ENCODE measurements around the gene ELMO2.

The ELMO2 gene

GRCh38 chr20:46398963-46399362, 7.5 kb downstream of the ELMO2 start:
- no peak overlapping the region for H3K4me2 ChIP-seq (ENCODE audit: low read length, poor library complexity, severe bottlenecking)
- peaks cover 7% of the 10 kb centered on the region for H3K4me1 ChIP-seq (ENCODE audit: control insufficient read depth, insufficient read depth, low read depth, low read length)
- H3K14ac ChIP-seq (ENCODE audit: low read length in 2 of 2): no peak overlapping the region
- H3K9ac ChIP-seq (ENCODE audit: low read length): peak overlapping the region; percentile 85
- H4K91ac ChIP-seq (ENCODE audit: low read length): no peak overlapping the region
- no peak overlapping the region for H2BK15ac ChIP-seq (ENCODE audit: low read depth, poor library complexity, severe bottlenecking)
- no peak overlapping the region for H3K4ac ChIP-seq (ENCODE audit: low read depth in 1 of 2, low read length in 2 of 2)
- no peak overlapping the region for H2BK120ac ChIP-seq (ENCODE audit: low read depth, low read length)
- H3K9me3 ChIP-seq (ENCODE audit: control insufficient read depth, low read length): no peaks in the 10 kb centered on the region
- H3K4me3 ChIP-seq (ENCODE audit: insufficient read depth in 1 of 2, low read depth in 1 of 2, low read length in 2 of 2): no peak overlapping the region
- H3K36me3 ChIP-seq (ENCODE audit: control insufficient read depth in 1 of 2, insufficient read depth in 2 of 2, low read depth in 1 of 2, low read length in 2 of 2): peaks cover 8 to 56% of the 10 kb centered on the region in 2 experiments
- no peak overlapping the region for H3K27ac ChIP-seq (ENCODE audit: low read length, poor library complexity, severe bottlenecking)
- H3K18ac ChIP-seq (ENCODE audit: low read depth in 1 of 2, low read length in 2 of 2): no peak overlapping the region
- H3K23ac ChIP-seq (ENCODE audit: low read length in 2 of 2): no peak overlapping the region
- DNase-seq: no peak
- H2AFZ ChIP-seq (ENCODE audit: low read depth, low read length): no peak overlapping the region
- no peak overlapping the region for H2BK12ac ChIP-seq (ENCODE audit: low read length in 2 of 2)
- no peak overlapping the region for H4K8ac ChIP-seq (ENCODE audit: low read length)
- H3K27me3 ChIP-seq (ENCODE audit: control insufficient read depth in 1 of 2, insufficient read depth in 1 of 2, low read length in 2 of 2): no peaks in the 10 kb centered on the region
- no peak overlapping the region for H2BK5ac ChIP-seq (ENCODE audit: low read depth, low read length, poor library complexity, severe bottlenecking)
- H2AK5ac ChIP-seq (ENCODE audit: low read length, severe bottlenecking): no peak overlapping the region
- H3K79me1 ChIP-seq (replicated peaks; ENCODE audit: low read length, poor library complexity, severe bottlenecking): peaks cover 38% of the 10 kb centered on the region
- WGBS: 90% methylated on average over 3 of the region's 3 CpGs

- Histone ChIP-seq H3K9ac (ENCODE audit: low read length) (no peak overlapping the region), H3K23ac (ENCODE audit: low read length in 2 of 2) (no peak overlapping the region), H2AFZ (ENCODE audit: low read depth, low read length) (no peak overlapping the region), H3K27ac (ENCODE audit: low read length, poor library complexity, severe bottlenecking) (no peak overlapping the region), H4K91ac (ENCODE audit: low read length) (no peak overlapping the region), H3K4me2 (ENCODE audit: low read length, poor library complexity, severe bottlenecking) (no peak overlapping the region), H2BK5ac (ENCODE audit: low read depth, low read length, poor library complexity, severe bottlenecking) (no peak overlapping the region), H3K36me3 (ENCODE audit: control insufficient read depth in 1 of 2, insufficient read depth in 2 of 2, low read depth in 1 of 2, low read length in 2 of 2) (peaks cover 25 to 80% of the 10 kb centered on the region in 2 experiments), H2BK120ac (ENCODE audit: low read depth, low read length) (no peak overlapping the region), H3K27me3 (ENCODE audit: control insufficient read depth in 1 of 2, insufficient read depth in 1 of 2, low read length in 2 of 2) (no peaks in the 10 kb centered on the region), H3K9me3 (ENCODE audit: control insufficient read depth, low read length) (no peaks in the 10 kb centered on the region), H3K79me1 (replicated peaks; ENCODE audit: low read length, poor library complexity, severe bottlenecking) (peaks cover 39% of the 10 kb centered on the region), H3K4me1 (ENCODE audit: control insufficient read depth, insufficient read depth, low read depth, low read length) (no peaks in the 10 kb centered on the region), H2BK12ac (ENCODE audit: low read length in 2 of 2) (no peak overlapping the region), H4K8ac (ENCODE audit: low read length) (no peak overlapping the region), H2BK15ac (ENCODE audit: low read depth, poor library complexity, severe bottlenecking) (no peak overlapping the region), H3K4me3 (ENCODE audit: insufficient read depth in 1 of 2, low read depth in 1 of 2, low read length in 2 of 2) (no peak overlapping the region), H2AK5ac (ENCODE audit: low read length, severe bottlenecking) (no peak overlapping the region), H3K18ac (ENCODE audit: low read depth in 1 of 2, low read length in 2 of 2) (no peak overlapping the region), H3K4ac (ENCODE audit: low read depth in 1 of 2, low read length in 2 of 2) (no peak overlapping the region), H3K14ac (ENCODE audit: low read length in 2 of 2) (no peak overlapping the region)
- 86% methylated on average over 4 of the region's 7 CpGs for WGBS
- no peak for DNase-seq
Observed at GRCh38 chr20:46396052-46396740, 10.2 kb downstream of the ELMO2 start.

GRCh38 chr20:46394872-46395760, 11.3 kb downstream of the ELMO2 start:
- H3K79me1 ChIP-seq (replicated peaks; ENCODE audit: low read length, poor library complexity, severe bottlenecking): peaks cover 38% of the 10 kb centered on the region
- H2BK120ac ChIP-seq (ENCODE audit: low read depth, low read length): no peak overlapping the region
- no peak overlapping the region for H2BK15ac ChIP-seq (ENCODE audit: low read depth, poor library complexity, severe bottlenecking)
- H3K4ac ChIP-seq (ENCODE audit: low read depth in 1 of 2, low read length in 2 of 2): no peak overlapping the region
- peaks cover 30 to 91% of the 10 kb centered on the region in 2 experiments for H3K36me3 ChIP-seq (ENCODE audit: control insufficient read depth in 1 of 2, insufficient read depth in 2 of 2, low read depth in 1 of 2, low read length in 2 of 2)
- peak overlapping the region; percentile 70 for H4K91ac ChIP-seq (ENCODE audit: low read length)
- H3K18ac ChIP-seq (ENCODE audit: low read depth in 1 of 2, low read length in 2 of 2): no peak overlapping the region
- H3K4me3 ChIP-seq (ENCODE audit: insufficient read depth in 1 of 2, low read depth in 1 of 2, low read length in 2 of 2): no peak overlapping the region
- H3K4me1 ChIP-seq (ENCODE audit: control insufficient read depth, insufficient read depth, low read depth, low read length): no peaks in the 10 kb centered on the region
- H3K4me2 ChIP-seq (ENCODE audit: low read length, poor library complexity, severe bottlenecking): no peak overlapping the region
- no peak for DNase-seq
- no peak overlapping the region for H2AFZ ChIP-seq (ENCODE audit: low read depth, low read length)
- no peak overlapping the region for H3K23ac ChIP-seq (ENCODE audit: low read length in 2 of 2)
- no peak overlapping the region for H2BK12ac ChIP-seq (ENCODE audit: low read length in 2 of 2)
- H2AK5ac ChIP-seq (ENCODE audit: low read length, severe bottlenecking): no peak overlapping the region
- H3K27ac ChIP-seq (ENCODE audit: low read length, poor library complexity, severe bottlenecking): no peak overlapping the region
- WGBS: 79% methylated on average over 11 of the region's 11 CpGs
- H3K9ac ChIP-seq (ENCODE audit: low read length): no peak overlapping the region
- H3K9me3 ChIP-seq (ENCODE audit: control insufficient read depth, low read length): no peaks in the 10 kb centered on the region
- H4K8ac ChIP-seq (ENCODE audit: low read length): no peak overlapping the region
- no peak overlapping the region for H3K14ac ChIP-seq (ENCODE audit: low read length in 2 of 2)
- H2BK5ac ChIP-seq (ENCODE audit: low read depth, low read length, poor library complexity, severe bottlenecking): no peak overlapping the region
- no peaks in the 10 kb centered on the region for H3K27me3 ChIP-seq (ENCODE audit: control insufficient read depth in 1 of 2, insufficient read depth in 1 of 2, low read length in 2 of 2)

- DNase-seq: no peak
- 93% methylated on average over 6 of the region's 6 CpGs for WGBS
- H3K4me1 ChIP-seq (ENCODE audit: control insufficient read depth, insufficient read depth, low read depth, low read length): no peaks in the 10 kb centered on the region
- H4K8ac ChIP-seq (ENCODE audit: low read length): no peak overlapping the region
- H3K27me3 ChIP-seq (ENCODE audit: control insufficient read depth in 1 of 2, insufficient read depth in 1 of 2, low read length in 2 of 2): no peaks in the 10 kb centered on the region
- H3K4ac ChIP-seq (ENCODE audit: low read depth in 1 of 2, low read length in 2 of 2): no peak overlapping the region
- no peak overlapping the region for H3K27ac ChIP-seq (ENCODE audit: low read length, poor library complexity, severe bottlenecking)
- no peak overlapping the region for H3K18ac ChIP-seq (ENCODE audit: low read depth in 1 of 2, low read length in 2 of 2)
- no peak overlapping the region for H3K9ac ChIP-seq (ENCODE audit: low read length)
- H2BK120ac ChIP-seq (ENCODE audit: low read depth, low read length): no peak overlapping the region
- H2AFZ ChIP-seq (ENCODE audit: low read depth, low read length): no peak overlapping the region
- H4K91ac ChIP-seq (ENCODE audit: low read length): no peak overlapping the region
- H2BK12ac ChIP-seq (ENCODE audit: low read length in 2 of 2): no peak overlapping the region
- H3K36me3 ChIP-seq (ENCODE audit: control insufficient read depth in 1 of 2, insufficient read depth in 2 of 2, low read depth in 1 of 2, low read length in 2 of 2): peaks cover 32 to 93% of the 10 kb centered on the region in 2 experiments
- H3K79me1 ChIP-seq (replicated peaks; ENCODE audit: low read length, poor library complexity, severe bottlenecking): peaks cover 35% of the 10 kb centered on the region
- H3K23ac ChIP-seq (ENCODE audit: low read length in 2 of 2): no peak overlapping the region
- H2BK5ac ChIP-seq (ENCODE audit: low read depth, low read length, poor library complexity, severe bottlenecking): no peak overlapping the region
- H2AK5ac ChIP-seq (ENCODE audit: low read length, severe bottlenecking): no peak overlapping the region
- no peaks in the 10 kb centered on the region for H3K9me3 ChIP-seq (ENCODE audit: control insufficient read depth, low read length)
- H3K4me3 ChIP-seq (ENCODE audit: insufficient read depth in 1 of 2, low read depth in 1 of 2, low read length in 2 of 2): no peak overlapping the region
- no peak overlapping the region for H3K14ac ChIP-seq (ENCODE audit: low read length in 2 of 2)
- H3K4me2 ChIP-seq (ENCODE audit: low read length, poor library complexity, severe bottlenecking): no peak overlapping the region
- no peak overlapping the region for H2BK15ac ChIP-seq (ENCODE audit: low read depth, poor library complexity, severe bottlenecking)
Observed at GRCh38 chr20:46393967-46394366, 12.4 kb downstream of the ELMO2 start.
